NCI-H2029 treated with DMSO at 0.1 percent for 48 hours (cell line): Measurements from ENCODE around the gene LRRC52.
A peak's percentile ranks its signal among the peaks of the same experiment; 100 is the strongest.
"Not testable (repeated sequence)": the region's sequence is repeated elsewhere in the genome, so short reads cannot be mapped to it uniquely, and the experiment has no call there.

Source experiments
- DNase-seq: peaks from one replicate; lab custom pipeline; 2025; lab: John Stamatoyannopoulos, UW

The LRRC52 gene

GRCh38 chr1:165581926-165582325 is 38.1 kb downstream of the LRRC52 start:
- DNase-seq = no peak

GRCh38 chr1:165586398-165586797 is 42.6 kb downstream of the LRRC52 start:
- DNase-seq = no peak

- not testable (repeated sequence) for DNase-seq
These were observed 47.6 kb downstream of the LRRC52 start for GRCh38 chr1:165591391-165591790.

GRCh38 chr1:165592945-165593823 is 49.4 kb downstream of the LRRC52 start:
- peak; percentile 21 for DNase-seq

GRCh38 chr1:165595246-165595938 is 51.6 kb downstream of the LRRC52 start:
- no peak for DNase-seq

GRCh38 chr1:165597883-165598675 is 54.3 kb downstream of the LRRC52 start:
- DNase-seq = peak; percentile 71

- peak; percentile 5 for DNase-seq
These were observed 54.9 kb downstream of the LRRC52 start for GRCh38 chr1:165598676-165599059.

- DNase-seq = no peak
These were observed 57.0 kb downstream of the LRRC52 start for GRCh38 chr1:165600793-165601192.

GRCh38 chr1:165603810-165604209 is 60.0 kb downstream of the LRRC52 start:
- DNase-seq = no peak

GRCh38 chr1:165605246-165605645 is 61.4 kb downstream of the LRRC52 start:
- DNase-seq = no peak

- not testable (repeated sequence) for DNase-seq
These were observed 62.9 kb downstream of the LRRC52 start for GRCh38 chr1:165606676-165607075.

- DNase-seq = no peak
These were observed 67.1 kb downstream of the LRRC52 start for GRCh38 chr1:165610866-165611265.

- DNase-seq = no peak
These were observed 68.3 kb downstream of the LRRC52 start for GRCh38 chr1:165612062-165612461.
